Measurements from ENCODE around the gene MYO3B.

Gene MYO3B

GRCh38 chr2:170159060-170159459 is 18.9 kb upstream of the MYO3B start:
- DNase-seq, result no peak

- no peak for DNase-seq
These were observed 16.3 kb upstream of the MYO3B start for GRCh38 chr2:170161516-170162270.

DNA sequence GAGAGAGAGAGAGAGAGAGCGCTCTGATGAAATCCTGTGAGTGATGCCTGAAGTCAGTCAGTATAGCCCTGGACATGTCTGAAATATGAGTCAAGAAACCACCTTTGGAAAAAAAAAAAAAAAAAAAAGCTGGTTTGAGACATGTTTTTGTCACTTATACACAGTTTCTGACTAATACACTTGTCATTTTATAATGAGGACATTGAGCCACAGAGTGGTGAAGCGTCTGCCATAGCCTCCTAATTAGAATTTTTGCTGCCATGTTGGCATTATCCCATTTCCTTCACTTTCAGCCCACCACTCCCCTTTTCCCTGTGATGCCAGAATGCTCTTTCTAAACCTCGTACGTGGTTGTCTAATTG is 15.7 kb upstream of the MYO3B start:
- no peak for DNase-seq

GRCh38 chr2:170163411-170164065 is 14.4 kb upstream of the MYO3B start:
- no peak for DNase-seq

GRCh38 chr2:170165129-170165528 is 12.8 kb upstream of the MYO3B start:
- no peak for DNase-seq

DNA sequence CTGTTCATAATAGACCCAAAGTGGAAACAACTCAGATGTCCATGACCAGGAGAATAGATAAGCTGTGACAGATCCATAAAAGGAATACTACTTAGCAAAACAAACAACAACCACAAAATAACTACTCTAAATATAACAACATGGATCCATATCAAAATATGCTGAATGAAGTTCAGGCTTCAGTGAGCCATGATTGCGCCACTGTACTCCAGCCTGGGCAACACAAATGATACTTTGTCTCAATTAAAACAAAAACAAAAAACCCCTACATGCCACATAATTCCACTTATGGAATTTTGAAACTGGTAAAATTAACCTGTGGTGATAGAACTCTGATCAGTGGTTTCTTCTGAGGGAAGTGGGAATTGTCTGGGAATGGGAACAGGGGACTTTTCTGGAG is 11.2 kb upstream of the MYO3B start:
- no peak for DNase-seq

GRCh38 chr2:170170281-170171040 is 7.5 kb upstream of the MYO3B start:
- DNase-seq, result peak in 2 of 56 donors; percentile 11 to 15

DNA sequence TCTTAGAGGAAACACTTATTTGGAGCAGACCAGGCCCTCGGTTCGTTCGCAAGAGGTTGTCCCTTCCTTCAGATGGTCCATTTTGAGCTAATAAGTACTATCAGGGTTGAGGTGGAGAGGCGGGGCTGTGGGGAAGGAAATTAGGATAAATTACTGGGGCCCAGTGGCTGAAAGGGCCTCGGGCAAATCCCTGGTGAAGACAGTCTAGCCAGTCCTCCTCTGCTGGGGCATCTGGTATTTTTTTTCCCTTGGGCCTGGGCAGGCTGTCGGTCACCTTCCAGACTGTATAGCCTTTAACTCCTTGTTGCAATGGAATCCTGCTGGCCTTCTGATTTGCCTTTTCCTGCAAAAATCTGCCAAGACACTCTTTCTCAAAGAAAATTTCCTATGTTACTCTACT is 1.7 kb upstream of the MYO3B start:
- no peak for DNase-seq

GRCh38 chr2:170180031-170180566 is 2.2 kb downstream of the MYO3B start:
- no peak for DNase-seq

DNA sequence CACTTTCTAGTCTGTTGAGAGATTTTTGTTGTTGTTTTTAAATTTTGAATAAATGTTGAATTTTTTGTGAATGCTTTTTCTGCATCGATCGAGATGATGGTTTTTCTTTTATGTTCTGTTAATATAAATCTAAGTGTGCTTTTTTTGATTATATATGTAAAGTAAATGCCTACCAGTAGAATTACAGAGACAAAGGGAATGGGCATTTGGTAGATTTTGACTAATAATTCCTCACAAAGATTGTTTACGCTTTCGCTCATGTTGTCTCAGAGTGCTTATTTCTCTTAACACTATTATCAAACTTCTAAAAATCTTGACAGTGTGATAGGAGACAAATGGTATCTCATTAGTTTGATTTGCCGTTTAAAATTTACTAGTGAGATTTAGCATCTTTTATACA is 3.7 kb downstream of the MYO3B start:
- DNase-seq, result no peak

- DNase-seq, result no peak
These were observed 7.4 kb downstream of the MYO3B start for GRCh38 chr2:170185319-170185718.

- no peak for DNase-seq
These were observed 11.8 kb downstream of the MYO3B start for GRCh38 chr2:170189757-170190156.

- DNase-seq, result no peak
These were observed 12.2 kb downstream of the MYO3B start for GRCh38 chr2:170190172-170190571.

DNA sequence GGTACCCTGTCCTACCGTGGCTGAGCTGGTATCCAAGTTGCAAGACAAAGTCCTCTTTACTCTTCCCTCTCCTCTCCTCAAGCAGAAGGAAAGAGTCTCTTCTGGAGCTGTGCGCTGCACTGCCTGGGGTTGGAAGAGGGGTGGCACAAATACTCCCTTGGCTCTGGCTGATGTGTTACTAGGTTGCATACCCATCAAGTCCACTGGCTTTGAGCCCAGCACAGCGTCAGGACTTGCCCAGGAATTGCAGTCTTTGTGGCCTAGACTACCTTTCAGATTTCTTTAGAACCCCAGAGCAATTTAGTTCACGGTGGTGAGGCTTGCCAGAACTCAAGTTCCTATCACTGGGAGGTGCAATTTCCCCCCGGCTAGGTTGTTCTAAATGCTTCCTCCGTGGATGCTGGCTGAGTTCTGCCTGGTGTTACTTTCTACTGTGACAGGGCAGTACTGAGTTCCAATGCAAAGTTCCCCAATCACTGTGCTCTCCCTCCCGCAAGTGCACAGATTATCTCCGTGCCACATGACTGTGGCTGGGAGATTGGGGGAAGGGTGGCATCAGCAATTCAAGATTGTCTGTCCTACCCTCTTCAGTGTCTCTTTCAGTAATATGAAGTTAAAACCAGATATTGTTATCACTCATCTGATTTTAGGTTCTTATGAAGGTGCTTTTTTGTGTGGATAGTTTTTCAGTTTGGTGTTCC is 13.4 kb downstream of the MYO3B start:
- no peak for DNase-seq

DNA sequence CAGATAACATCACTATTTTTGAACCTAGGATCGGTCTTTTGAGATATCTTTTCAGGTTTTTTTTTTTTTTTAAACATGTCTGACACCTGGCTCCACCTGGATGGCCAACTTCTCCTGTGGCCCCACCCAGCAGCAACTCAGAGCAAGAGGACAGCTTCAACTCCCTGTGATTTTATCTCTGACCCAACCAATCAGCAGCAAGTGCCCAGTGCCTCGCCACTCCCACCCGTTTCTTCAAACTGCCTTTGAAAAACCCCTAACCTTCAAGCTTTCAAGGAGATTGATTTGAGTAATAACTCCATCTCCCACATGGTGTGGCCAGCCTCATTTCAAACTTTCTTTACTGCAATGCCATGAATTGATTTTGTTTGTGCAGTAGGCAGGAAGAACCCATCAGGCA is 19.0 kb downstream of the MYO3B start:
- no peak for DNase-seq

DNA sequence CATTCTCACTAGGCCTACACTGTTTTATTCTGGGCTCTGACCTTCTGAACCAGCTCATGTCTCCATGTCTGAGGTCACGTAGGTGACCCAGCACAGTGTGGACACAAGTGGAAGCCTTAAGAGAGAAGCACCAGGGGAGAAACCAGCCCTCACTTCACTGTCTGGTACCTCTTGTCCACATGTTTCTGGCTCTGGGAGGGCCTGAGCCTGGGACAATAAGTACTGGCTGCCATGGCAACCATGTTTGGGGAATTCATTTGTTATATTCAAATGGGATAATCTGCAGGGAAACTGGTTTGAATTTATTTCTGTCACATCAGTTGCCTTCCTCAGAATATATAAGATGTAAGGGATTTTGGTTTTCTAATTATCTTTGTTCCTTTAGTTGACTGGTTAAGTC is 23.3 kb downstream of the MYO3B start:
- no peak for DNase-seq

DNA sequence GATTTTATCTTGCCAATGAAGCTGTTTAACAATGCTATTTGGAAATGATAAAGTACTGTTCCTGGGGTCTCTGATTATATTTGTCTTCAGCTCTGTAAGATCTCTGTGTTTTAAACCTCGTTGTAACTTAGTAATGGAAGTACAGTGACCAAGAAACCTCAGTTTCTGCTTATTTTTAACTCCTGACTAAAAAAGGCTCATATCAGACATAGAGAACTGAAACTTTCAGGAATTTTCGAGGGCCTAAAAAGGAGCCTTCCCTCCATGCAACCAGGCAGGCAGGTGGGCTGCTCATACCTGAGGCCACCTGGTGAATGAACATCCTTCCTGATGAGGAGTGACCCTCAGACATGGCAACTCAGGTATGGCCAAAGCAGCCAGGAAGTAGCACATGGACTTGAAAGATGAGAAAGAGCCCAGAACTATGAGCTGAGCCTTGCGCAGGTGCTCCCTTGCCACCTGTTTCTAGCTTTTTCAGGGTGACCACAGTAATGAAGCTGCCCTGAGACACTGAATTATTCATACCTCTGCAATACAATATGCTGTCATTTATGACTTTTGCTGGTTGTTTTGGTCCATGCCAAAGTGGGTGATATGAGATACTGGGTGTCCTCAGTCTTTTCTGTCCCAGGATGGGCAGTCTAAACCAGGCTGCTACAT is 23.9 kb downstream of the MYO3B start:
- DNase-seq, result no peak

- DNase-seq, result no peak
These were observed 24.5 kb downstream of the MYO3B start for GRCh38 chr2:170202437-170202836.

DNA sequence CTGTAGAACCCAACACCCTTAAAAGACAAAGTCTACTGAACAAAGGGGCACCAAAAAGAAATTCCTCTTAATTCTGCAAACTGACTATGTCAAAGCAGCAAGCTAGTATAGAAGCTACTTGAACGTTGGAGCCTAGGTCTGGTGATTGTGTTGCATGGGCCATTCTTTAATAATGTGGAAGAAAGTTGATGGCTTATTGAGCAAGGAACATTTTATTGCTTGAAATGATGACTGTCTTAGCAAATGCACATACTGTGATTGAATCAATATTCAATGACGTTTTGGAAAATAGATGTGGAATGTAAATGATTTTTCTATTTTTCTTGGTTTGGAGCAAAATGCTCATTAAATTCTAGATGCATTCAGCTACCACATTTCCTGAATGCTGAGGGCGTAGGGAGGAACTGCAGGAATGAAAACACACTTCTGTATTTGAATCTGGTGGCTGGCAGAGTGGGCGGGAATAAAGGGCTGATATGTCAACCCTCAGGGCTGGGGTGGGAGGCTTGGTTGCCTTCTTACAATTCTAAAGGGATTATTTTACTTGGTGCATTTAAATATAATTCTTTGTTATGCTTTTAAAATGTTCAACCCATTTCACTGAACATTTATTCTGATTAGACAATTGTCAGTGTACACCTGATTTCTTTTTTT is 26.5 kb downstream of the MYO3B start:
- DNase-seq, result peak in 1 of 56 donors; percentile 11

DNA sequence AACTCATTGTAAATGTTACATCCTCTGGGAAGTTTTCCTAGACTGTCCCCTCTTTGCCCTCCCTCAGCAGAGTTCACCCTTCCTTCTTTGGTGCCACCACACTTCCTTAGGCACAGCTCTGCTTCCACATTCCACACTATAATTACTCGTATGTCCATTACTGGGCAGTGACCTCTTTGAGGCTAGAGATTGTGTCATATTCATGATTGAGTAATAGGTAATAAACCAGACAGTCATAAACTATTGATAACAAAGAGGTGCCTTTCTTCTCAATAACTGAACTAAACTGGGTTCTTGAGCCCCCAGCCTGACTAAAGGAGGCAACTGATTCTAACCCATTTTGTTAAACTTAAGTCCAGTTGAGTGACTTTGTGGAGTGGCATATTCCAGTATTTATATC is 28.3 kb downstream of the MYO3B start:
- DNase-seq, result no peak
